Body of pancreas (tissue), 4 donors: ENCODE measurements around the gene AUH. TPM values are rescaled to one million over a fixed set of nuclear protein-coding genes. Genes with fewer than 3 reads are reported as not detected.

ENCODE experiments used
- ATAC-seq: fragments of 150-250 bp; one replicate; pipeline ENCODE4 v1.9.1; 2016
- DNase-seq, 4 donors: peaks; one replicate each; pipeline ENCODE4 v3.0.0-alpha.2; 2019
- H3K27ac ChIP-seq, 4 donors: fragments of 200-600 bp; sonication (generic); 1 replicate in 3 of 4; 2 replicates in 1 of 4; pipeline versions ENCODE4 v1.5.1 to v1.6.1; 2016 to 2019; ENCODE audit warnings: mild to moderate bottlenecking in 1 of 4, mixed read lengths in 1 of 4, moderate library complexity in 1 of 4
- H3K27me3 ChIP-seq, 2 donors: fragments of 200-600 bp; sonication (generic); one replicate each; pipeline ENCODE4 v1.6.0; 2016; ENCODE audit warnings: mild to moderate bottlenecking in 1 of 2
- H3K36me3 ChIP-seq, 2 donors: fragments of 200-600 bp; sonication (generic); replicated peaks in 1 of 2; 2 replicates each; pipeline ENCODE4 v1.5.1; 2016; ENCODE audit warnings: low read depth in 2 of 2; ENCODE audit not compliant: insufficient read depth in 1 of 2
- H3K4me1 ChIP-seq: fragments of 200-600 bp; sonication (generic); one replicate; pipeline ENCODE4 v1.6.0; 2016
- H3K4me3 ChIP-seq, 2 donors: fragments of 200-600 bp; sonication (generic); 1 replicate in 1 of 2; 2 replicates in 1 of 2; pipeline ENCODE4 v1.5.1; 2016 to 2019
- H3K9me3 ChIP-seq, 3 donors: fragments of 200-600 bp; sonication (generic); 1 replicate in 2 of 3; 2 replicates in 1 of 3; pipeline ENCODE4 v1.5.1; 2016
- CTCF ChIP-seq, 7 experiments: fragments of 450-650 bp in 4 of 7; fragments of 200-600 bp in 3 of 7; sonication (generic) in 3 of 7; IDR thresholded peaks; one replicate each; pipeline ENCODE4 v1.5.1; 2016 to 2019; ENCODE audit warnings: antibody characterized with exemption in 7 of 7
- POLR2A ChIP-seq, 3 donors: fragments of 450-650 bp; IDR thresholded peaks; one replicate each; pipeline ENCODE4 v1.6.1; 2016; ENCODE audit warnings: antibody characterized with exemption in 3 of 3, mild to moderate bottlenecking in 2 of 3
- WGBS, 2 donors: methylation state at CpG; one replicate each; pipeline ENCODE4 v1.1.5; 2017; 5-methylcytosine and 5-hydroxymethylcytosine counted together
- intact Hi-C: fragments of 100-400 bp; cut with DNase I; formaldehyde crosslinking; loops from one replicate; pipeline ENCODE4 v1.15.1; 2023
- total RNA-seq, 2 donors: library from RNA; depleted of rRNA; stranded (reverse); fragments of >200 nt; gene quantifications; one replicate each; pipeline ENCODE4 v1.1.0, GENCODE V29; 2016

Gene AUH
- total RNA-seq, 2 donors from 2014 or later, result 47.7 to 75.8 TPM

- intact Hi-C loops, result no loop called here
- Histone ChIP-seq H3K4me1 (peaks cover 5% of the 10 kb centered on the region), H3K36me3 (no peaks in the 10 kb centered on the region), H3K9me3 (peaks cover 0 to 2% (median 0%) of the 10 kb centered on the region in 3 donors), H3K4me3 (no peak overlapping the region), H3K27me3 (no peaks in the 10 kb centered on the region), H3K27ac (no peak overlapping the region)
- DNase-seq (peak in 1 of 4 donors; percentile 20), ATAC-seq (peak; percentile 15)
- TF ChIP-seq CTCF (IDR thresholded peaks at IDR 0.05), result no peak
- no peak for TF ChIP-seq POLR2A (IDR thresholded peaks at IDR 0.05)
- WGBS, 2 donors, result 53 to 65% methylated on average over 12 of the region's 12 CpGs
Observed at GRCh38 chr9:91332546-91333231, 29.0 kb downstream of the AUH start.

- H3K9me3 ChIP-seq, result peaks cover 0 to 6% (median 0%) of the 10 kb centered on the region in 3 donors
- no peak overlapping the region for H3K4me3 ChIP-seq
- ATAC-seq (no peak), DNase-seq (no peak)
- H3K27ac ChIP-seq, result no peak overlapping the region
- 85 to 92% methylated on average over 7 of the region's 7 CpGs for whole genome bisulfite sequencing, 2 donors
- no peaks in the 10 kb centered on the region for H3K36me3 ChIP-seq
- H3K4me1 ChIP-seq, result peaks cover 5% of the 10 kb centered on the region
- intact Hi-C loops, result no loop called here
- TF ChIP-seq POLR2A (IDR thresholded peaks at IDR 0.05) (no peak), CTCF (IDR thresholded peaks at IDR 0.05) (no peak)
- no peaks in the 10 kb centered on the region for H3K27me3 ChIP-seq
Observed at GRCh38 chr9:91331849-91332248, 29.9 kb downstream of the AUH start.

GRCh38 chr9:91328186-91328585 lies 33.5 kb downstream of the AUH start:
- H3K9me3 ChIP-seq, result peaks cover 0 to 6% (median 0%) of the 10 kb centered on the region in 3 donors
- H3K4me1 ChIP-seq, result peaks cover 5% of the 10 kb centered on the region
- WGBS, 2 donors, result 79 to 96% methylated on average over 6 of the region's 6 CpGs
- H3K36me3 ChIP-seq, result no peaks in the 10 kb centered on the region
- ATAC-seq (no peak), DNase-seq (no peak)
- no peak overlapping the region for H3K4me3 ChIP-seq
- intact Hi-C loops, result no loop called here
- H3K27me3 ChIP-seq, result no peaks in the 10 kb centered on the region
- H3K27ac ChIP-seq, result no peak overlapping the region
- TF ChIP-seq POLR2A (IDR thresholded peaks at IDR 0.05), result no peak
- no peak for TF ChIP-seq CTCF (IDR thresholded peaks at IDR 0.05)

- Histone ChIP-seq H3K27ac (no peak overlapping the region), H3K4me1 (no peaks in the 10 kb centered on the region), H3K36me3 (no peaks in the 10 kb centered on the region), H3K27me3 (no peaks in the 10 kb centered on the region), H3K4me3 (no peak overlapping the region), H3K9me3 (no peaks in the 10 kb centered on the region)
- DNase-seq, result no peak
- ATAC-seq, result no peak
- TF ChIP-seq POLR2A (IDR thresholded peaks at IDR 0.05) (no peak), CTCF (IDR thresholded peaks at IDR 0.05) (no peak)
- intact Hi-C loops, result no loop called here
Observed at GRCh38 chr9:91321691-91322090, 40.0 kb downstream of the AUH start.

- H3K27me3 ChIP-seq, result no peaks in the 10 kb centered on the region
- WGBS, 2 donors, result 72 to 87% methylated on average over 4 of the region's 4 CpGs
- H3K9me3 ChIP-seq, result no peaks in the 10 kb centered on the region
- no peak overlapping the region for H3K27ac ChIP-seq
- DNase-seq (no peak), ATAC-seq (no peak)
- H3K4me3 ChIP-seq, result no peak overlapping the region
- intact Hi-C loops, result no loop called here
- H3K4me1 ChIP-seq, result peaks cover 7% of the 10 kb centered on the region
- no peaks in the 10 kb centered on the region for H3K36me3 ChIP-seq
- TF ChIP-seq POLR2A (IDR thresholded peaks at IDR 0.05), result no peak
- no peak for TF ChIP-seq CTCF (IDR thresholded peaks at IDR 0.05)
Observed at GRCh38 chr9:91320299-91320698, 41.4 kb downstream of the AUH start.
